Dermis microvascular lymphatic vessel endothelial cell (primary cell): ENCODE data around the gene ANKHD1. TPM values are rescaled to one million over a fixed set of nuclear protein-coding genes. Genes with fewer than 3 reads are reported as not detected.

Experiments used
- DNase-seq, 2 donors: peaks; one replicate each; pipeline versions ENCODE4 v3.0.0 to v3.0.0-alpha.2; 2010; ENCODE audit warnings: low read depth in 2 of 2
- total RNA-seq: library from RNA; depleted of rRNA; stranded (reverse); fragments of >200 nt; gene quantifications from 2 replicates; pipeline ENCODE4 v1.2.1, GENCODE V29; 2014

Gene ANKHD1
- 44.7 and 59.3 TPM in 2 replicates for total RNA-seq

GRCh38 chr5:140401362-140402257 is at the start of gene ANKHD1:
ANKHD1 (plus strand) TSS chr5:140401833; CDS start chr5:140401968, 135 bp downstream.
- DNase-seq, result peak; percentile 100

GRCh38 chr5:140355546-140355945 is 46.1 kb upstream of the ANKHD1 start:
- no peak for DNase-seq

GRCh38 chr5:140356853-140357725 is 44.5 kb upstream of the ANKHD1 start:
- no peak for DNase-seq

- peak; percentile 65 to 87 for DNase-seq
Measured at GRCh38 chr5:140357726-140358093, 43.9 kb upstream of the ANKHD1 start.

- peak in 1 of 2 donors; percentile 35 for DNase-seq
Measured at GRCh38 chr5:140358738-140359310, 42.8 kb upstream of the ANKHD1 start.

GRCh38 chr5:140360101-140360500 is 41.5 kb upstream of the ANKHD1 start, which contains the start of gene SLC4A9:
SLC4A9 (plus strand) TSS chr5:140360194; CDS start chr5:140360237, 43 bp downstream.
- DNase-seq, result no peak

- DNase-seq, result no peak
Measured at GRCh38 chr5:140360681-140361479, 40.8 kb upstream of the ANKHD1 start.

- DNase-seq, result no peak
Measured at GRCh38 chr5:140361901-140362300, 39.7 kb upstream of the ANKHD1 start.

- no peak for DNase-seq
Measured at GRCh38 chr5:140362311-140362710, 39.3 kb upstream of the ANKHD1 start.

- DNase-seq, result peak in 1 of 2 donors; percentile 67
Measured at GRCh38 chr5:140362875-140363630, 38.6 kb upstream of the ANKHD1 start.

GRCh38 chr5:140363631-140364471 is 37.8 kb upstream of the ANKHD1 start:
- DNase-seq, result no peak

- DNase-seq, result no peak
Measured at GRCh38 chr5:140364472-140364765, 37.2 kb upstream of the ANKHD1 start.

- DNase-seq, result no peak
Measured at GRCh38 chr5:140365282-140365681, 36.4 kb upstream of the ANKHD1 start.

- no peak for DNase-seq
Measured at GRCh38 chr5:140365941-140366340, 35.7 kb upstream of the ANKHD1 start.

- no peak for DNase-seq
Measured at GRCh38 chr5:140366589-140367255, 34.9 kb upstream of the ANKHD1 start.

GRCh38 chr5:140367256-140368013 is 34.2 kb upstream of the ANKHD1 start:
- DNase-seq, result no peak

GRCh38 chr5:140371356-140372151 is 30.1 kb upstream of the ANKHD1 start:
- DNase-seq, result no peak
